ENCODE data around the gene PSIP1. TPM values are rescaled to one million over a fixed set of nuclear protein-coding genes. Genes with fewer than 3 reads are reported as not detected.
"Not testable (repeated sequence)": the region's sequence is repeated elsewhere in the genome, so short reads cannot be mapped to it uniquely, and the experiment has no call there.

PSIP1 gene
- 89.4 and 128 TPM in 2 replicates for total RNA-seq (2014; rRNA removed; shearing (Covaris generic))

GRCh38 chr9:15510789-15511575, at the start of gene PSIP1:
Gene PSIP1, minus strand, starts transcription at chr9:15510970. Its CDS starts 782 bp downstream, at chr9:15510188.
- peak; percentile 60 for DNase-seq (ENCODE audit: low spot score)

DNA sequence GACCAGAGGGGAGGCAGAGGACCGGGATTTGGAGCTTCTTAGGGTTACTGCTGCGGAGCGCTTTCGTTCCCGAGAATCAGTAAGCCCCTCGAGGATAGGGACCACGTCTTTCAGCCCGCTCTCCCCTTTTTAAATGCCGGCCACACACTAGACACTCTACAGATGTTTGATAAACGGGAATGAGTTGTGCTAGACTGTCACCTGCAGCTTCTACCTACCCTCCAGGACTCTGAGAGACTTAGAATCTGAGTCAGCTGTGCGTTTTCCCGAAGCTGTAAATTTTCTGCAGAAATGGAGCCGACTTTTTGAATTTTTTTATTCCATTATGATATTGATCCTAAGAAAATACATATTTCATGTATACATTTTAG, 42.7 kb upstream of the PSIP1 start:
- DNase-seq (ENCODE audit: low spot score) = no peak

GRCh38 chr9:15552636-15553527, 42.1 kb upstream of the PSIP1 start, which contains the start of gene CCDC171:
Gene CCDC171, plus strand, starts transcription at chr9:15553043. Its CDS starts 11,046 bp downstream, at chr9:15564089.
- DNase-seq (ENCODE audit: low spot score) = peak; percentile 86

DNA sequence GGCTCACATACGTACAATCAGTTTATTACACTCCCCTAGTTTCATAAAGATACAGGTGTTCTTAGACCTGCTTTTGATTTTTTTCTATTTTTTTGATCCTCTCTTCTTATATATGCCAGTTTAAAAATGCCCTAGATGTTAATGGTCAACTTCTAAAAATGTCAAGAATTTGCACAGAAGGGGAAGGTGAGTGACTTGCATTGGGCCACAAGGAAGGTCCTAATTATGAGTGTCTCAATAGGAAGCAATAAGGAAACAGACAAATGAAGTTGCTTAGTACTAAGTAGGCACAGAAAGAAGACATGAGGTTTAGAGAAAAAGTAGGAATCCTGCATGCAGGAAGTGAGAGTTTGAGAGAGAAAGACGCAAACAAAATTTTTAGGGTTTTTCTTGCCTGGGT, 38.8 kb upstream of the PSIP1 start:
- no peak for DNase-seq (ENCODE audit: low spot score)

DNA sequence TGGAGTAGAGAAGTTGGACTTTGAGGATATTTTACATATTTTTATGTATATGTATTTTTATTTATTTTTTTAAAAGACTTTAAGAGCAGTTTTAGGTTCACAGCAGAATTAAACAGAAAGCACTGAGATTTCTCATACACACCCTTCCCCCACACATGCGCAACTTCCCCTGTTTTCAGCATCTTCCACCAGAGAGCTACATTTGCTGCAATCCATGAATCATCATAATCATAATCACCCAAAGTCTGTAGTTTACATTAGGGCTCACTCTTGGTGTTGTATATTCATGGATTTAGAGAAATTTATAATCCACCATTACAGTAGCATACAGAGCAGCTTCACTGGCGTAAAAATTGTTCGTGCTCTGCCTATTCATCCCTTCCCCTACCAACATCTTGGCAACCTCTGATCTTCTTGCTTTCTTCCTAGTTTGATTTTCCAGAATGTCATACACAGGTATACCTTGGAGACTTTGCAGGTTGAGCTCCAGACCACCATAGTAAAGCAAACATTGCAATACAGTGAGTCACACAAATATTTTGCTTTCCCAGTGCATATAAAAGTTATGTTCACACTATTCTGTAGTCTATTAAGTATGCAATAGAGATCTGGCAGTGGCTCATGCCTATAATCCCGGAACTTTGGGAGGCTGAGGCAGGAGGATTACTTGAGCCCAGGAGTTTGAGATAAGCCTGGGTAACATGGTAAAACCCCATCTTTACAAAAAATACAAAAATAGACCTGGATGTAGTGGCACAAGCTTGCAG, 32.5 kb upstream of the PSIP1 start:
- no peak for DNase-seq (ENCODE audit: low spot score)

DNA sequence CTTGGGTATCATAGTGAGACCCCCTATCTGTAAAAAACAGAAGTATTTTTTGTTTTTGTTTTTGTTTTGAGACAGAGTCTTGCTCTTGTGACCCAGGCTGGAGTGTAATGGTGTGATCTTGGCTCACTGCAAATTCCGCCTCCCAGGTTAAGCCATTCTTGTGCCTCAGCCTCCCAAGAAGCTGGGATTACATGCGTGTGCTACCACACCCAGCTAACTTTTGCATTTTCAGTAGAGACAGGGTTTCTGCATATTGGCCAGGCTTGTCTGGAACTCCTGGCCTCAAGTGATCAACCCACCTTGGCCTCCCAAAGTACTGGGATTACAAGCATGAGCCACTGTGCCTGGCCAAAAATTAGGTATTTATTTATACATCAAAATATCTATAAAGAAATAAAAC, 31.9 kb upstream of the PSIP1 start:
- no peak for DNase-seq (ENCODE audit: low spot score)

- no peak for DNase-seq (ENCODE audit: low spot score)
Observed at GRCh38 chr9:15541872-15542271, 31.1 kb upstream of the PSIP1 start.

DNA sequence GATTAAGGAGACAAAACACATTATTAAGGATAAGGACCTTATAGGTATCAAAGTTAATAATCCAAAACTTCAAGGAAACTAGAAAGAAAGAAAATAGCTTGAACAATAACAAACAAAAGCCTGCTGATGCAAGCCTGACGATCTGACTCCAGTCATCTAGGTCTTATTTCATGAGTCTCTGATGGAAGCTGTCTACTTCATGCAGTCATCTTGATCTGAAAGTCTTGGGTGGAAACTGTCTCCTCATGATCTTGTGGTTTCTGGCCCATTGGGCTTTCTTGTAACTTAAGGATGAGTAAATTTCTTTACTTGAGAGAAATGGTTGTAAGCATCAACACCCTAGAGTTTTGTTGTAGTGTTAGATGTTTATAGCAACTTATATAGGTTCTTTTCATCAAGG, 20.6 kb upstream of the PSIP1 start:
- no peak for DNase-seq (ENCODE audit: low spot score)

GRCh38 chr9:15529566-15530324, 19.0 kb upstream of the PSIP1 start:
- no peak for DNase-seq (ENCODE audit: low spot score)

DNA sequence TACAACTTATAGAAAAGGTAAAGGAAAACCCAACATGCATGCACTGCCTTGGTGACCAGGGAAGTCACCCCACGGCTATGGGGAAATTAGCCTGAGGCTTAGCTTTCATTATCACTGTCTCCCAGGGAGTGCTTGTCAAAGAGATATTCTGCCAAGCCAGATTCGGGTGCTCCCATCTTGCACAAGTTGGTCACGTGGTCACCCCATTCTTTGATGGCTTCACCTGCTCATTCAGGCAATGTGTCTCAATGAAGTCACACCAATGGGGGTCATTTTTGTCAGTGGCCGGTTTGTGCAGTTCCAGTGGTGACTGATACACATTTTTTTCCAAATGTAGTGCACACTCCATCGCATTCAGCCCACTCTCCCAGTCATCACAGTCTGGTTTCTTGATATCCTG, 16.3 kb upstream of the PSIP1 start:
- DNase-seq (ENCODE audit: low spot score) = not testable (repeated sequence)

GRCh38 chr9:15525958-15526357, 15.2 kb upstream of the PSIP1 start:
- no peak for DNase-seq (ENCODE audit: low spot score)

DNA sequence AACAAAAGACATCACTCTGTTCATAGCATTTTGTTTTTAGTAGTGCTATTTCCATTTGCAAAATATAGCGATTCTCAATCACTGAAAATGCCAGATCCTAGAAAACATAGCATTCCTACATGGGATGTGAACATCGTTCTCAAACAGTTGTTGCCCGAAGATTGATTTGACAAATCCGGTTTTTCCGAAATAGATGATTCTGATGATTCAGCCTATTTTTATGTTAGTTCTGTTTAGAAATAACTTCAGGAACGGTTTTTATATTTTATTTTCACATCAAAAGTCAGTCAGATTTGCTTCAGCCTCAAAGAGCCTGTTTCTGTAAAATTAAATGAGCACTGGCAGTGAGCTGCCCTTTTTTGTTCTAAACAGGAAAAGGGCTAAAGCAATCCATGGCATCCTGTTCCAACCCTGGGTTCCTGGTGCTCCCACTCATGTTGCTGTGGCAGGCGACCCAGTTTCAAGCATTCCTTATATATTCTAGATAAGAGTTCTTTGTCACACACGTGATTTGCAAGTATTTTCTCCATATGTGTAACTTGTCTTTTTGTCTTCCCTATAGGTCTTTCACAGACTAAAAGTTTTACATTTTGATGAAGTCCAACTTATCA, 14.2 kb upstream of the PSIP1 start:
- DNase-seq (ENCODE audit: low spot score) = no peak

DNA sequence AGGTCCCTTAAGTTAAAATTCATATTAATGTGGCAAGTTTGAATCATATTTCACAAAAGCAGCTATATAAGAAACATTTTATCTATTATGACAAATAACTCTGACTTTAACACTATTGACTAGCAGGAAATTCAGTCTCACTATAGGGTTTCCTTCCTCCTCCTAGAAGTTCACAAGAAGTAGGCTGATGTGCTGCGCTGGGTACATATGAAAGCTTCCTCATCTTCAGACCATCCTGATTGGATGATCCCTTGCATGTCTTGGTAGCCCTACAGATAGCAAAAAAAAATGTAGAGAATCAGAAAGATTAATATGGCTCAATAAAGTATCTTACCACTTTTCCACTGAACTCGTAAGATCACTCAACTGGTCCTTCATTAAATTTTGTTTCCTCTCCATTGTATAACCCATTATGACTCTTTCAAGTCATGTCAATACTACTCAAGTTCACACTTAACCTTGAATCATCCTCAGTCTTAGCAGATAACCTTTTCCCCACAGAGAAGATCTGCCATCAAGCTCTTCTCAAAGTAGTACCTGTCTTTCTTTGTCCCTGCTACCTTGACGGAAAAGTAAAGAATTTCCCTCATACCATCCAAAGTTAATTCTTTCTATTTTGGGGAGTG, 11.5 kb upstream of the PSIP1 start:
- DNase-seq (ENCODE audit: low spot score) = no peak

DNA sequence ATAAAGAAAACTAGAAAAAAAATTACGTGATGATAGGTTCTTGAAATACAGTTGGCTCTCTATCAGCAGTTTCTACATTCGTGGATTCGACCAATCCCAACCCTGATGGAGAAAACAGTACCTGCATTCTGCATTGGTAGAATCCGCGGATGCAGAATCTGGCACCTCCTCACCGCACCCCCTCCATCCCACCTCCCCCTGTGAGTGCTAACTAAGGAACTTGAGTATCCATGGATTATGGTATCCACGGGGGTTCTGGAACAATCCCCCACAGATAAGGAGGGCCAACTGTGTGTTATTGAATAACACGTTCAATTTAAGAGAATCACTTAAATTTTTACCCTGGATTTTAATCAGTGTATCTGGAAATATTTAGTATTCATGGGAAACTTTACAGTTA, 10.5 kb upstream of the PSIP1 start:
- no peak for DNase-seq (ENCODE audit: low spot score)

GRCh38 chr9:15519831-15520230, 9.1 kb upstream of the PSIP1 start:
- DNase-seq (ENCODE audit: low spot score) = no peak

DNA sequence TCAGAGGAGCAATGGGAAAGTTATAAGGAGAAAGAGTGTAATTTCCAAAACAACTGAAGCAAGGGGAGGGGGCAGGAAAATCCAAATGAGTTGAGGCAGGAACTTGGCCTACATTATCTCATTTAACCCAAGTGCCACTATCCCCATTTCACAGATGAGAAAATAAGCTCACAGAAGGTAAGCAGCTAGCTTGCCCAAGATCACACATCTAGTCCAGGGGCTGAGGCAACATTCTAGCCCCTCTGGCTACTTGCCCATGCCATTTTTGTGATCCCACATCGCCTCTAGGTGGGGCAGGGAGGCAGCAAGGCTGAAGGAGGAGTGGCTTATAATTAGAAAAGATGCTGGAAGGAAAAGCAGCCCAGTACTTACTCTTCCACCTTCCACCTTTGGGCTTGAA, 2.6 kb upstream of the PSIP1 start:
- no peak for DNase-seq (ENCODE audit: low spot score)

DNA sequence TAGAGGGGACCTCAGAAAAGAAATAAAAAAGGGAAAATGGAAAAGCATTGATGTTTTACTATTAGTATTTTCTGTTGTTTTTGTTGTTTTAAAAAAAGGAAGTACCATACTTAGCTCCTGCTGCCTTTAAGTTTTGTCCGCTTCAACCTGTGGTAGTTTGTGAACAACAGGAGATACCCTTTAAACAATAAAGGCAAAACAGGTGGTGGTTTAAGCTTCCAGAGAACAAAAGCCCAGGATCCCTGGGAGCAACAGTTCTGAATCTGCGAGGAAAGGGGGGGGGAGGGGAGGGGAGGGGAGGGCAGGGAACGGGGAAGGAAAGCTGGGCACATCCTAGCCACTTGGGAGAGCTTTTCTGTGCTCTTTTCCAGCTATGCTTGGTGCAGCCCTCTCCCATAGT, 2.1 kb upstream of the PSIP1 start:
- no peak for DNase-seq (ENCODE audit: low spot score)

DNA sequence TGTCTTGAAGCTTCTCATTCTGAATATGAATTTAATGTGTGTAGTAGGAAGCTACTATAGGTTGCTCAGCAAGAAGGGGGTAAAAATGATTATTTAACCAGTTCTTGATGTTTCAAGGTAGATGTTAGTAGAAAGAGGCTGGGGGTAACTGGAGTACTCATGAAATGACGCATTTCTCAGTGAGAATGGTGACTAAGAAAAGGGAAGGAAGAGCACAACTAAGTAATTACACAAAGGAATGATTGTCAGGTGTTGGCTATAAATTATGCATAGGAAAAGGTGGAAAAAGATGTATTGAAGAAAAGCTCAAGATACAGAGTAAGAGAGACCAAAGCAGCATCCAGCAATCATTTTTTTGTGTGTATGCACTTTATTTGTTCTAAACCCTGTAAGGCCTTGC, 1.4 kb upstream of the PSIP1 start:
- DNase-seq (ENCODE audit: low spot score) = no peak

DNA sequence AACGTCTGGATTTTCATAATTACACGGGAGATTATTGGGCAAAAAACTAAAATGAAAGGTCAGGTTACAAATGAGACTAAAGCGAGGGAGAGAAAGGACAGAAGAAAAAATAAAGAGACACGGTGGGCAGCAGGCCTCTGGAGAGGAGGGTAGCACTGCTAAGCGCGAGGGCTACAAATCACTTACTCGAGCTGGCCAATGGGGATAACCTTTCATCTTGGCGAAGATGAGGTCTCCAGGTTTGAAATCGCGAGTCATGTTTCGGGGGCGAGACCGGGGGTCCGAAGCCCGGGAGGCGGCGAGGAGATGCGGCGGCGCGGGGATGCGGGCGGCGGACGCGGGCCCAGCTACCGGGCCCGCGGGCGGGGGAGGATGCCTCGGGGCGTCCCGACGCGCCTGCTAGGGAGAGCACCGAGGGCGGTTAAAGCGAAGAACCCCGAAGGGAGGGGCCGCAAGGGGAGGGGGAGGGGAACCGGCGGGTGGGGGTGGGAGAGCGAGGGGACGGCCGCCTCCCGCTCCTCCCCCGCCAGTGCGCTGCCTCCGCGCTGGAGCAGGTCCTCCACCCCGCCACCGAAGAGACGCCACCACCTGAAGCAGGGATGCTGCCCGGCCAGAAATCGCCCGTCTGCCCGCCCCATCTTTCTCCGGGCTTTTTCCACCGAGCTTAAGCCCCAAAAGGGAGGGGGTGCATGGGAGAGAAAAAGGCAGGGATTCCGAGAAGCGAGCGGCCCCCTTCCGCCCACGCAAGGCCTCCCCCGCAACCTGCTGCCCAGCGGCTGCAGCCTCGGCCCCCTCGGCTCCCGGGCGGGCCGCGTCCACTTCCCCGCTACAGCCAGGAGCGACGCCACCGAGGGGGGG, 610 bp downstream of the PSIP1 start:
- DNase-seq (ENCODE audit: low spot score) = peak; percentile 26
